ENCODE results near the gene CHURC1.

DNA sequence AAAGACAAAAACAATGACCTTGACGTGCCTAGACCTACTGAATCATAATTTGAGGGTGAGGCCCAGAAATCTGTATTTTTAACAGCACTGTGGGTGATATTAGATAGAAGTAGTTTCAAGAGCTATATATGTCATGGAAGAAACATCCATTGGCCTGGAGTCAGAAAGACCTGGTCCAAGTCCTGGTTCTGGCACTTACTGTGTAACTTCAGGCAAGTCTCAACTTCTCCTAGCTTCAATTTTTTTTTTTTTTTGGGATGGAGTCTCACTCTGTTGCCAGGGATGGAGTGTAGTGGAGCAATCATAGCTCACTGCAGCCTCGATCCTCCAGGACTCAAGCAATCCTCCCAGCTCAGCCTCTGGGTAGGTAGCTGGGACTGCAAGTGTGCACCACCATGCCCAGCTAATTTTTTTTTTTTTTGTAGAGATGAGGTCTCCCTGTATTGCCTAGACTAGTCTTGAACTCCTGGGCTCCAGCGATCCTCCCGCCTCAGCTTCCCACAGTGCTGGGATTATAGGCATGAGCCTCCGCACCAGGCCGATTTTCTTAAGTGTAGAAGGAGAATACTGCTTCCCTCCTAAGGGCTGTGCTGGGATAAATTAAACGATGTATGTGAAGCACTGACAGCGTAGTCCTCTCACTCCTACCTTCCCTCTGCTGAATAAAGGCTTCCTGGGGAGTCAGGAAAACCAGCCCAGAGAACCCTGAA, 42.6 kb downstream of the CHURC1 start:
- TF ChIP-seq CTCF (IDR thresholded peaks at IDR 0.05) (no peak), POLR2A (IDR thresholded peaks at IDR 0.05) (no peak)
